Stimulated activated naive CD8-positive, alpha-beta T cell treated with anti-CD3 and anti-CD28 coated beads, Interleukin-15, amount 100 ng/mL, for 72 hours (primary cell): ENCODE measurements around the gene CDK18.

Source experiments
- ATAC-seq: fragments of 150-1000 bp; cut with Tn5 transposase; 2 replicates; pipeline ENCODE4 v1.10.0; 2021; ENCODE audit warnings: mild to moderate bottlenecking, moderate library complexity
- DNase-seq, 2 donors: peaks; one replicate each; pipeline ENCODE4 v3.0.0; 2021 to 2022
- H3K27ac Mint-ChIP-seq, 2 donors: one replicate each; pipeline ENCODE4 v1.8.0; 2022; ENCODE audit warnings: mild to moderate bottlenecking in 2 of 2, mixed read lengths in 2 of 2, moderate library complexity in 2 of 2
- H3K27me3 Mint-ChIP-seq: one replicate; pipeline ENCODE4 v1.8.0; 2022; ENCODE audit warnings: mixed read lengths
- H3K4me1 Mint-ChIP-seq: one replicate; pipeline ENCODE4 v1.8.0; 2022; ENCODE audit warnings: mild to moderate bottlenecking, mixed read lengths
- H3K4me3 Mint-ChIP-seq, 2 donors: one replicate each; pipeline ENCODE4 v1.8.0; 2022; ENCODE audit warnings: mild to moderate bottlenecking in 2 of 2, mixed read lengths in 2 of 2, moderate library complexity in 1 of 2
- H3K9me3 Mint-ChIP-seq, 2 donors: one replicate each; pipeline ENCODE4 v1.8.0; 2022; ENCODE audit warnings: mixed read lengths in 2 of 2

CDK18 gene

GRCh38 chr1:205522692-205523091, 18.2 kb downstream of the CDK18 start:
- no peak overlapping the region for H3K4me3 Mint-ChIP-seq
- H3K4me1 Mint-ChIP-seq, result no peaks in the 10 kb centered on the region
- H3K9me3 Mint-ChIP-seq, result no peaks in the 10 kb centered on the region
- ATAC-seq (no peak), DNase-seq (no peak)
- H3K27me3 Mint-ChIP-seq, result no peaks in the 10 kb centered on the region
- no peak overlapping the region for H3K27ac Mint-ChIP-seq

GRCh38 chr1:205523261-205523890, 18.9 kb downstream of the CDK18 start:
- DNase-seq (no peak), ATAC-seq (peak; percentile 31)
- Mint-ChIP-seq H3K27ac (no peak overlapping the region), H3K4me3 (no peak overlapping the region), H3K4me1 (no peaks in the 10 kb centered on the region), H3K9me3 (no peaks in the 10 kb centered on the region), H3K27me3 (no peaks in the 10 kb centered on the region)

- peaks cover under 1% of the 10 kb centered on the region for H3K27me3 Mint-ChIP-seq
- no peak overlapping the region for H3K27ac Mint-ChIP-seq
- peak; percentile 68 to 74 for DNase-seq
- peaks cover 4% of the 10 kb centered on the region for H3K4me1 Mint-ChIP-seq
- no peaks in the 10 kb centered on the region for H3K9me3 Mint-ChIP-seq
- H3K4me3 Mint-ChIP-seq, result no peak overlapping the region
- ATAC-seq, result peak; percentile 50
These were observed 19.7 kb downstream of the CDK18 start for GRCh38 chr1:205523891-205524793.

GRCh38 chr1:205524794-205525101, 20.3 kb downstream of the CDK18 start:
- ATAC-seq, result no peak
- peaks cover 10% of the 10 kb centered on the region for H3K4me1 Mint-ChIP-seq
- peaks cover 7% of the 10 kb centered on the region for H3K27me3 Mint-ChIP-seq
- H3K9me3 Mint-ChIP-seq, result no peaks in the 10 kb centered on the region
- no peak for DNase-seq
- H3K4me3 Mint-ChIP-seq, result no peak overlapping the region
- no peak overlapping the region for H3K27ac Mint-ChIP-seq

- no peaks in the 10 kb centered on the region for H3K9me3 Mint-ChIP-seq
- peaks cover 11% of the 10 kb centered on the region for H3K4me1 Mint-ChIP-seq
- ATAC-seq (no peak), DNase-seq (no peak)
- H3K4me3 Mint-ChIP-seq, result no peak overlapping the region
- peaks cover 11% of the 10 kb centered on the region for H3K27me3 Mint-ChIP-seq
- H3K27ac Mint-ChIP-seq, result no peak overlapping the region
These were observed 21.2 kb downstream of the CDK18 start for GRCh38 chr1:205525495-205526285.

- Mint-ChIP-seq H3K4me3 (no peak overlapping the region), H3K27me3 (peaks cover 11% of the 10 kb centered on the region), H3K27ac (no peak overlapping the region), H3K4me1 (peaks cover 11% of the 10 kb centered on the region), H3K9me3 (no peaks in the 10 kb centered on the region)
- DNase-seq (no peak), ATAC-seq (no peak)
These were observed 22.0 kb downstream of the CDK18 start for GRCh38 chr1:205526431-205526830.

- ATAC-seq (no peak), DNase-seq (no peak)
- H3K27me3 Mint-ChIP-seq, result peaks cover 11% of the 10 kb centered on the region
- H3K27ac Mint-ChIP-seq, result no peak overlapping the region
- peaks cover 11% of the 10 kb centered on the region for H3K4me1 Mint-ChIP-seq
- no peaks in the 10 kb centered on the region for H3K9me3 Mint-ChIP-seq
- no peak overlapping the region for H3K4me3 Mint-ChIP-seq
These were observed 23.5 kb downstream of the CDK18 start for GRCh38 chr1:205527931-205528330.

GRCh38 chr1:205528446-205528886, 24.0 kb downstream of the CDK18 start:
- DNase-seq, result peak in 1 of 2 donors; percentile 19
- peaks cover 11% of the 10 kb centered on the region for H3K27me3 Mint-ChIP-seq
- H3K27ac Mint-ChIP-seq, result peak overlapping the region in 1 of 2 donors; percentile 42
- peaks cover 11% of the 10 kb centered on the region for H3K4me1 Mint-ChIP-seq
- no peak overlapping the region for H3K4me3 Mint-ChIP-seq
- ATAC-seq, result no peak
- H3K9me3 Mint-ChIP-seq, result no peaks in the 10 kb centered on the region

- peak overlapping the region; percentile 59 to 72 for H3K4me3 Mint-ChIP-seq
- ATAC-seq (peak; percentile 83), DNase-seq (peak; percentile 82)
- H3K9me3 Mint-ChIP-seq, result no peaks in the 10 kb centered on the region
- peaks cover 11% of the 10 kb centered on the region for H3K4me1 Mint-ChIP-seq
- peaks cover 11% of the 10 kb centered on the region for H3K27me3 Mint-ChIP-seq
- peak overlapping the region in 1 of 2 donors; percentile 42 for H3K27ac Mint-ChIP-seq
These were observed 24.7 kb downstream of the CDK18 start for GRCh38 chr1:205528887-205529825.

- ATAC-seq (no peak), DNase-seq (no peak)
- peak overlapping the region in 1 of 2 donors; percentile 24 for H3K27ac Mint-ChIP-seq
- peak overlapping the region in 1 of 2 donors; percentile 72 for H3K4me3 Mint-ChIP-seq
- H3K4me1 Mint-ChIP-seq, result peaks cover 11% of the 10 kb centered on the region
- H3K27me3 Mint-ChIP-seq, result peaks cover 11% of the 10 kb centered on the region
- H3K9me3 Mint-ChIP-seq, result no peaks in the 10 kb centered on the region
These were observed 25.6 kb downstream of the CDK18 start for GRCh38 chr1:205530116-205530515.

- H3K4me1 Mint-ChIP-seq, result peaks cover 11% of the 10 kb centered on the region
- H3K4me3 Mint-ChIP-seq, result no peak overlapping the region
- H3K27ac Mint-ChIP-seq, result no peak overlapping the region
- no peak for DNase-seq
- no peak for ATAC-seq
- H3K9me3 Mint-ChIP-seq, result no peaks in the 10 kb centered on the region
- H3K27me3 Mint-ChIP-seq, result peaks cover 20% of the 10 kb centered on the region
These were observed 26.9 kb downstream of the CDK18 start for GRCh38 chr1:205531191-205532025.

GRCh38 chr1:205532026-205532898, 27.8 kb downstream of the CDK18 start:
- no peak for ATAC-seq
- H3K27me3 Mint-ChIP-seq, result peaks cover 28% of the 10 kb centered on the region
- no peaks in the 10 kb centered on the region for H3K9me3 Mint-ChIP-seq
- DNase-seq, result no peak
- peaks cover 20% of the 10 kb centered on the region for H3K4me1 Mint-ChIP-seq
- no peak overlapping the region for H3K4me3 Mint-ChIP-seq
- H3K27ac Mint-ChIP-seq, result peak overlapping the region in 1 of 2 donors; percentile 47

- no peak overlapping the region for H3K4me3 Mint-ChIP-seq
These were observed 28.7 kb downstream of the CDK18 start for GRCh38 chr1:205532996-205533735.

More at GRCh38 chr1:205532996-205533735, 28.7 kb downstream of the CDK18 start:
- no peak overlapping the region for H3K27ac Mint-ChIP-seq
- no peak for DNase-seq
- H3K27me3 Mint-ChIP-seq, result peaks cover 31% of the 10 kb centered on the region
- no peak for ATAC-seq
- no peaks in the 10 kb centered on the region for H3K9me3 Mint-ChIP-seq
- H3K4me1 Mint-ChIP-seq, result peaks cover 23% of the 10 kb centered on the region
